DOHH2 (cell line): ENCODE data around the gene TBCD.

ENCODE experiments used
- CTCF ChIP-seq: fragments of 200-600 bp; sonication (generic); IDR thresholded peaks from one replicate; pipeline ENCODE4 v1.5.1; 2014; ENCODE audit warnings: antibody characterized with exemption, mild to moderate bottlenecking, low read depth, low read length; ENCODE audit not compliant: poor library complexity, severe bottlenecking
- EZH2phosphoT487 ChIP-seq: fragments of 200-600 bp; sonication (generic); IDR thresholded peaks from 2 replicates; pipeline ENCODE4 v1.6.1; 2017; ENCODE audit warnings: borderline replicate concordance, mild to moderate bottlenecking, antibody characterized with exemption, low read length, moderate library complexity, mixed read lengths

GRCh38 chr17:82841921-82842596 is 90.2 kb downstream of the TBCD start:
- no peak for TF ChIP-seq CTCF
- TF ChIP-seq EZH2phosphoT487: no peak
